ENCODE results near the gene TXNDC5.

Gene TXNDC5

GRCh38 chr6:7868926-7869325, 41.7 kb downstream of the TXNDC5 start:
- no peak for DNase-seq (ENCODE audit: low read depth, low spot score)

GRCh38 chr6:7866526-7866925, 44.1 kb downstream of the TXNDC5 start:
- DNase-seq (ENCODE audit: low read depth, low spot score): no peak

GRCh38 chr6:7865781-7866180, 44.8 kb downstream of the TXNDC5 start:
- DNase-seq (ENCODE audit: low read depth, low spot score): no peak

GRCh38 chr6:7859591-7859990, 51.0 kb downstream of the TXNDC5 start:
- DNase-seq (ENCODE audit: low read depth, low spot score): no peak

GRCh38 chr6:7851780-7852179, 58.8 kb downstream of the TXNDC5 start:
- no peak for DNase-seq (ENCODE audit: low read depth, low spot score)

- no peak for DNase-seq (ENCODE audit: low read depth, low spot score)
Observed at GRCh38 chr6:7848229-7848628, 62.4 kb downstream of the TXNDC5 start.

GRCh38 chr6:7846966-7847818, 63.4 kb downstream of the TXNDC5 start:
- no peak for DNase-seq (ENCODE audit: low read depth, low spot score)

- no peak for DNase-seq (ENCODE audit: low read depth, low spot score)
Observed at GRCh38 chr6:7841781-7842468, 68.7 kb downstream of the TXNDC5 start.

GRCh38 chr6:7836371-7837026, 74.1 kb downstream of the TXNDC5 start:
- DNase-seq (ENCODE audit: low read depth, low spot score): no peak

GRCh38 chr6:7833751-7834070, 76.9 kb downstream of the TXNDC5 start:
- DNase-seq (ENCODE audit: low read depth, low spot score): no peak

- no peak for DNase-seq (ENCODE audit: low read depth, low spot score)
Observed at GRCh38 chr6:7832904-7833750, 77.5 kb downstream of the TXNDC5 start.
